ENCODE measurements around the gene RNF40.

GRCh38 chr16:30738984-30739951 is 22.9 kb upstream of the RNF40 start:
- TF ChIP-seq, protein P1, sequence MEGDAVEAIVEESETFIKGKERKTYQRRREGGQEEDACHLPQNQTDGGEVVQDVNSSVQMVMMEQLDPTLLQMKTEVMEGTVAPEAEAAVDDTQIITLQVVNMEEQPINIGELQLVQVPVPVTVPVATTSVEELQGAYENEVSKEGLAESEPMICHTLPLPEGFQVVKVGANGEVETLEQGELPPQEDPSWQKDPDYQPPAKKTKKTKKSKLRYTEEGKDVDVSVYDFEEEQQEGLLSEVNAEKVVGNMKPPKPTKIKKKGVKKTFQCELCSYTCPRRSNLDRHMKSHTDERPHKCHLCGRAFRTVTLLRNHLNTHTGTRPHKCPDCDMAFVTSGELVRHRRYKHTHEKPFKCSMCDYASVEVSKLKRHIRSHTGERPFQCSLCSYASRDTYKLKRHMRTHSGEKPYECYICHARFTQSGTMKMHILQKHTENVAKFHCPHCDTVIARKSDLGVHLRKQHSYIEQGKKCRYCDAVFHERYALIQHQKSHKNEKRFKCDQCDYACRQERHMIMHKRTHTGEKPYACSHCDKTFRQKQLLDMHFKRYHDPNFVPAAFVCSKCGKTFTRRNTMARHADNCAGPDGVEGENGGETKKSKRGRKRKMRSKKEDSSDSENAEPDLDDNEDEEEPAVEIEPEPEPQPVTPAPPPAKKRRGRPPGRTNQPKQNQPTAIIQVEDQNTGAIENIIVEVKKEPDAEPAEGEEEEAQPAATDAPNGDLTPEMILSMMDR (IDR thresholded peaks at IDR 0.05; ENCODE audit: insufficient read depth, low read depth, low read length), result no peak
- TF ChIP-seq EZH2 (IDR thresholded peaks at IDR 0.05; ENCODE audit: insufficient read depth, low read length), result no peak
